Measurements from ENCODE around the gene ADGRG1.
A peak's percentile ranks its signal among the peaks of the same experiment; 100 is the strongest.

Gene ADGRG1

DNA sequence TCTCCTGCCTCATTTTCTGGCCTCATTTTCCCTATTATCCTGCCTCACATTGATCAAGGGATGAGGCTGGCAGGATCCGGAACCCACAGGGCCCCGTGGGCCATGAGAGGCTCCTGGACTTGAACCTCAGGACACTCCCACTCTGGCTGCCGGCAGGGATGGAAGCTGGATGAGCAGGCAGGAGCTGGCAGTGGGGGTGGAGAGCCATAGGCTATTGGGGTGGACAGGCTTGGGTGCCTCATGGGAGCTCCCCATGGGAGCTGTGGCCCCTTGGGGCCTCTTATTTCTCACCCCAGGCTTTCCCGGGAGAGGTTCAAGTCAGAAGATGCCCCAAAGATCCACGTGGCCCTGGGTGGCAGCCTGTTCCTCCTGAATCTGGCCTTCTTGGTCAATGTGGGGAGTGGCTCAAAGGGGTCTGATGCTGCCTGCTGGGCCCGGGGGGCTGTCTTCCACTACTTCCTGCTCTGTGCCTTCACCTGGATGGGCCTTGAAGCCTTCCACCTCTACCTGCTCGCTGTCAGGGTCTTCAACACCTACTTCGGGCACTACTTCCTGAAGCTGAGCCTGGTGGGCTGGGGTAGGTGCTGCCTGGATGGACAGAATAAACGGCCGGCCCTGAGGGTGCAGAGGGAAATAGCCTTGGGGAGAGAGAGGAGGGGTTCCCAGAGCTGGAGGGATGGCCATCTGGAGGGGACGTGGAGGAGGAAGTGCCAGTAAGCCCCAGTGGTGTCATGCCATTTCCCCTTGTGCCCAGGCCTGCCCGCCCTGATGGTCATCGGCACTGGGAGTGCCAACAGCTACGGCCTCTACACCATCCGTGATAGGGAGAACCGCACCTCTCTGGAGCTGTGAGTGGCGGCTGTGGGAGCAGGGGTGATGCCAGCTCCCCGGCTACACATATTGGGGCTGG lies 55.5 kb downstream of the ADGRG1 start:
- no peak for DNase-seq (ENCODE audit: low read depth)

DNA sequence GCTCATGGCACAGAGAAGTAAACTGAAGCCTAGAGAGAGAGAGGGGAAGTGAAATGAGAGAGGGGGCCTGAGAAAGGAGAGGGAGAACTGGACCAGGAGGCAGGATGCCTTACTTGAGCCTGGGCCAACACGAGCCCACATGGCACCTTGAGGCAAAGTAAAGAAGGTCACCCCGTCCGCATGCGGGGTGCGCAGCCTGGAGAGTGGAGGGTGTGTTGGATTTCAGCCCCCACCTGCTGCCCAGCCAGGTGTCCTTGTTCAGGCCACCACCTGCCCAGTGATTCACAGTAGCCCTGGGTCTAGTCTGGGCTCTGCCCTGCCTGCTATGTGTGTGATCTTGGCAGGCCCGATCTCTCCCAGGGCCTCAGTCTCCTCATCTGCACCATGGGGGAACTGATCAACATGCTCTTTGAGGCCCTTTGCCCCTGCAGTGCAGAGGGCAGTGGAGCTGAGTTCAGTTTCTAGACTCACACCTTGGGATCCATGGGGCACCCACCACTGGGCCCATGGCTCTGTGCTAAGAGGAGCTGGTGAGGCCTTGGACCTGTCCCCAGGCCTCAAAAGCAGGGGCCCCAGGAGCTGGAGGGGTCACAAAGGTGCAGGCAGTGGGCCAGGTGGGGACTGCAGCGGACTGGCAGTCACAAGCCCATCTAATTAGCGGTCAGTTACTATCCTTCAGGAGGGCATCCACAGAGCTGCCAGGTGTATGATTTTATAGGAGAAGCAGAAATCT lies 56.4 kb downstream of the ADGRG1 start:
- no peak for DNase-seq (ENCODE audit: low read depth)

DNA sequence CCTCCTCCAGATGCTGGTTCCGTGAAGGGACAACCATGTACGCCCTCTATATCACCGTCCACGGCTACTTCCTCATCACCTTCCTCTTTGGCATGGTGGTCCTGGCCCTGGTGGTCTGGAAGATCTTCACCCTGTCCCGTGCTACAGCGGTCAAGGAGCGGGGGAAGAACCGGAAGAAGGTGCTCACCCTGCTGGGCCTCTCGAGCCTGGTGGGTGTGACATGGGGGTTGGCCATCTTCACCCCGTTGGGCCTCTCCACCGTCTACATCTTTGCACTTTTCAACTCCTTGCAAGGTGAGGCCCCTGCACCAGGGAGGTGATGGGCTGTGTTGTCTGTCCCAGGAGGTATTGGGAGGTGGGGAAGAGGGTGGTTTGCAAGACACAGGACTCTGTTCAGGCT lies 57.2 kb downstream of the ADGRG1 start:
- no peak for DNase-seq (ENCODE audit: low read depth)

DNA sequence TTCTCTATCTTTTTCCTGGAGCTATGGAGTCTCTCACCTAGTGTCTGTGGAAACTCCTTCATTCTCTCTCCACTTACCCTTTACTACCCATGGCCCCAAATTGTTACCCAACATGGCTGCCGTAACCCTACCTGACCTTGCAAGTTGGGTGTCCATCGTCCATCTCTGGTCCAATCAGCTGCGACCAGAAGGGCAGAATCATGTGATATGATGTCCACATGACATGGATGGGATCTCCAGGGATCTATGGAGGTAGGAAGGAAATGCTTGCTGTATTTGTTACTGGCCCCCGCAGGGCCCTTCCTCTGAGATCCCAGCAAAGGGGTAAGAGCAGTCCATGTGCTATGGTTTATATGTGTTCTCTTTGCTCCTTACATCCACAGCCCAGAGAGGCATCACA lies 58.1 kb downstream of the ADGRG1 start:
- no peak for DNase-seq (ENCODE audit: low read depth)

DNA sequence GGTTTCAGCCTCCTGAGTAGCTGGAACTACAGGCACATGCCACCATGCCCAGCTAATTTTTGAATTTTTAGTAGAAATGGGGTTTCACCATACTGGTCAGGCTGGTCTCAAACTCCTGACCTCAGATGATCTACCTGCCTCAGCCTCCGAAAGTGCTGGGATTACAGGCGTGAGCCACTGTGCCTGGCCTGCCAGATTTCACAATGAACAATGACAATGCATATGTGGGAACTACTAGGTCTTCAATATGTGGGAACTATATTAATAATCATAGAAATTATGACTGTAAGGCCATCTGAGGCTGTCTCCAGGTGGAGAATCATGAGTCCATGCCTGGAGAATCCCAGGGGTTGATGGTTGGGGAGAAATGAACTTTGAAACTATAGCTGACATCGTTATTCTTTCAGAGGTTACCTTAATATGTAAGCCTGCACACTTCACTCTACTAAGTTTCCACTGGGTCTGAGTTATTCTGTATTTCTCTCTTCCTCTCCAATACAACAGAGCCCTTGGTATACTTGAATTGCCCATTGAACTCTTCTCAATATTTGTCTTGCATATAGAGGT lies 59.0 kb downstream of the ADGRG1 start:
- DNase-seq (ENCODE audit: low read depth): no peak

DNA sequence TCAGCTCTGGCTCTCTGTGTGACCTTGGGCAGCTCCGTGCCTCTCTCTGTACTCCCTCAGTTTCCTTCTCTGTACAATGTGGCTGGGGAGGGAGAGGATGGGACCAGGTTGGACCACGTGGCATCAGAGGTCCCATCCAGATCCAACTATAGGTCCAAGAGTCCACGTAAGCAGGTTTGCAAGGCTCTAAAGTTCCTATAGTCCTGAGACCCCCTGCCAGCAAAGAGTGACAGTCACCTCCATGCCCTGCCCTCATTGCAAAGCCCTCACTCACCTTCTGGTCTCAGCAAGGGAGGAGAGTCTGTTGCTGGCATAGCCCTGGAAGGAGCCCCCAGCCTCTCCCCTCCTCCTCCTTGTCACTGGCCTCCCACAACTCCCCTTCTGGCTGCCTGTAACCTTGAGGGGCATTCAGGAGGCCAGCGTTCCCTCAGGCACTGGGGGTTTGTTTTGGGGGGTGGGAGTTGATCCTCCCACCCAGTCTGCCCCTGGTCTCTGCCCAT lies 60.1 kb downstream of the ADGRG1 start:
- DNase-seq (ENCODE audit: low read depth): no peak

DNA sequence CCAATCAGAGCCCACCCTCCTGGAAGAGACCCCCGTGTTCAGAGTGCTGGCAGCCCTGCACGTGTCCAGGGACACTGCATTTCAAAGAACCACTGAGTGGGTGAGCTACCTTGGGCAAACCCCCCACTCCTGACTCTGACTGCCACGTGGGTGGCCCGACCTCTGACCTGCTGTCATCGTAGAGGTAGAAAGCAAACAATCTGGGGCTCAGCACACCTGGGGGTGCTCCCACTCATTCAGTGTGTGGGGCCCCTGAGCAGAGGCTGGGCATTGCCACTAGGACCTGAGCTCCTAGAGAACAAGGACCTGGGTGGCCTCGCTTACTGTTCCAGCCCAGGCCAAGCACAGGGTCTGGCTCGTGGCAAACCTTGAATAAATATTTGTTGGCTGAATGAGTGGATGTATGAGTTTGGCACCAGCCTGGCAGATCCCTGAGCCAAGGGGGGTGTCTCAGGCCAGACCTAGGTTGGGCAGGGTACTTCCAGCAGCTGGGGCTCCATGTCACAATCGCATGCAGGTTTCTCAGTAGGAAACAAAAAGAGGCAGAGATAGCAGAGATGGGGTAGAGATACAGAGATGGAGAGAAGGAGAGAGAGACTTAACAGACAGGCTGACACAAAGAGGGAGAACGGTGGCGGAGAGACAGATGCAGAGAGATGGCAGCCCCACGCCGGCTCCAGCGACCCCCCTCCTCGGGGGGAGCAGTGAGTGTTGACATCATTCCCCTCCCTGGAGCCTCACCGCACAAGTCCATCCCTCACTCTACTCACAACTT lies 60.7 kb downstream of the ADGRG1 start:
- no peak for DNase-seq (ENCODE audit: low read depth)

DNA sequence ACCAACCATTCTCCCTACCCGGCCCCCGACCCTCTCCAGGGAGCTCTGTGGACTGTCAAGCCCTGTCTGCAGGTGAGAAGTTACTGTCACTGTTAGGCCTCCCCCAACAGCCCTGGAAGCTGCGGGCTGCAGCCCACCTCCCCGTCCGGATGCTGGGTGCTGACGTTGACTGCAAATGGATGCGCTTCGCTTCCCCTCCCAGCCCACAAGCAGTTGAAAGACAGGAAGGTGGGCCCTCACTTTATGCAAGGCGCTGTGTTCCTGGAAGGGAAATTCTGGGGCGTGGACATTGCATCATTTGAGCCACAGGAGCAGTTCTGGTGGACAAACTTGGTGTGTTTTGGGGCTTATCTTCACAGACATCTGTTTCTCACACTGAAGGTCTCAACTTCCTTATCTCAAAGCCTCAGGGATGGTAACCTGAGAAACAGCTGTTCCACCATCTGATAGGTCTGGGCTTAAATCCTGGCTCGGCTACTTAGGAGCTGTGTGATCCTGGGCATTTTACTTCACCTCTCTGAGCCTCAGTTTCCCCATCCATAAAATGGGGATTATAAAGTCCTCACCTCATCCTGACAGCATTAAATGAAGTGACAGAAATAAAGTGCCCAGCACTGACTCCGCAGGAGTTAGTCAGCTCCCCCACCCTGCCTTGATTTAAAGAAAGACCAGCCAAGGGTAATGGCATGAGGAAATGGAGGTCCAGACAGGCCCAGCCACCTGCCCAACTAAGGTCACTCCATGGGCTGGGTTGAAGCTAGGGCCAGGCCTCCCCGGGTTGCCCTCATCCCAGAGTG lies 61.5 kb downstream of the ADGRG1 start:
- DNase-seq (ENCODE audit: low read depth): peak; percentile 8

DNA sequence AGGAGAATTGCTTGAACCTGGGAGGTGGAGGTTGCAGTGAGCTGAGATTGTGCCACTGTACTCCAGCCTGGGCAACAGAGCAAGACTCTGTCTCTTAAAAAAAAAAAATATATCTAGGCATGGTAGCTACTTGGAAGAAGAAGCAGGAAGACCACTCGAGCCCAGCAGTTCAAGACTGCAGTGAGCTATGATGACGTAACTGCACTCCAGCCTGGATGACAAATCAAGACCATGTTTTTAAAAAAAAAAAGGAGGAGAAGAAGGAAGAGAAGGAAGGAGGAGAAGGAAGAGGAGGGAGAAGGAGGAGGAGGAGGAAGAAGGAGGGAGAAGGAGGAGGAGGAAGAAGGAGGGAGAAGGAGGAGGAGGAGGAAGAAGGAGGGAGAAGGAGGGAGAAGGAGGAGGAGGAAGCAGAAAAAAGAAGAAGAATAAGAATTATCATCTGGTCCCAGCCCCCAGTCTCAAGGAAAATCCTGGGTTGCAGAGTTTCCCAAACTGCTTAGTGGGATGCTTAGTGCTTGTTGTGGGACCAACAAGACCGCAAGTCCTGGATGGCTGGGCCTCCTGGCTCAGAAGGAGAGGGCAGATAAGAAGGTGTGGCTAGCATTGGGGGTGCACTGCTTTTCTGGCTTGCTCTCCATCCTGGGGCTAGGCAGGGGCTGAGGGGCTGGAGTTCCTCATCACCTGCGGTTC lies 62.5 kb downstream of the ADGRG1 start:
- DNase-seq (ENCODE audit: low read depth): no peak

DNA sequence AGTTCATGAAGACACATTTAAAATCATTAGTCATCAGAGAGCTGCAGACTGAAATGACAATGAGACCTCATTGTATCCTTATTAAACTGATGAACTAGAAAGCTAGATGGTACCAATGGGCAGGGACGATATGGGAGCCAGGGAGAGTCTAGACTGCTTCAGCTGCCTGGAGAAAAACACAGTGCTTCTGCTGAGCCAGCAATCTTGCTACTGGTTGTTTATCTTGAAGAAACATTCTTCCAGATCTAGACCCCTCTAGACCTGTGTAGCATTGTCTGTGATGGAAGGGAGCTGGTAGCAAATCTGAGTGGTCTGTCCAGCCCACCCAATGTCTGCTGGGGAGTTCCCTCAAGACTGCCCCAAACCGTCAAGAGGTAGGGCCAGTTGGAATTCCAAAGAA lies 64.2 kb downstream of the ADGRG1 start:
- DNase-seq (ENCODE audit: low read depth): no peak

DNA sequence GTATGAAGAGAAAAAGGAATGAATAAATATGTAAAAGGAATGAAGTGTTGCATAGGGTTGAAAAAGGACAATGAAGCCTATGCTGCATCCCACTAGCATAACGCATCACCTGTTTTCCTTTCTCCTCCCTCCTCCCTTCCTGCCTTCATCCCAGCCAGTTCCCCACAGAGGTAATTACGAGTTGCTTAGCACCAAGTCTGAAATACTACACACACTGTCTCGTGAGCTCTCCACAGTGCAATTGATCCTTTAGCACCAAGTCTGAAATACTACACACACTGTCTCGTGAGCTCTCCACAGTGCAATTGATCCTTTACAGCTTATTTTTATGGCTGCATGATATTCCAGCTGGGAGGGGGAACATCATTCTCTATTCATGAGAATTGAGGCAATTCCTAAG lies 65.1 kb downstream of the ADGRG1 start:
- no peak for DNase-seq (ENCODE audit: low read depth)

DNA sequence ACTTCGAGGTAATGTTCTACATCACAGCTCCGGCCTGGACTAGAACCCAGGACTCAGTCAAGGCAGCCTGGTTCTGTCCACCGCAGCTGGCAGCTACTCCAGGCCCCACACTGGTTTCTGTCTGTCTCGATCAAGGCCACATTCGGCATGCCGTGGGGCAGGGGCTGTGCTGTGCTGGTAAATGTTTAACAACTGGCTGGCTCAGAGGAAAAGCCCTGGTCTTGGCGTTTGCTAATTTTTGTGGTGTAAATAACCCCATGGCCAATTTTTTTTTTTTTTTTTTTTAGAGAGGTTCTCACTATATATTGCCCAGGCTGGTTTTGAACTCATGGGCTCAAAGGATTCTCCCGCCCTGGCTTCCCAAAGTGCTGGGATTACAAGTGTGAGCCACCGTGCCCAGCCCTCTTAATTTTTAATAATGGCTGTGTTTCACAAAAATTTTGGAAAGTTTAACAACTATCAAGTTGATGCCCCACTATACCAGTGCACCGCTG lies 65.8 kb downstream of the ADGRG1 start:
- DNase-seq (ENCODE audit: low read depth): no peak

DNA sequence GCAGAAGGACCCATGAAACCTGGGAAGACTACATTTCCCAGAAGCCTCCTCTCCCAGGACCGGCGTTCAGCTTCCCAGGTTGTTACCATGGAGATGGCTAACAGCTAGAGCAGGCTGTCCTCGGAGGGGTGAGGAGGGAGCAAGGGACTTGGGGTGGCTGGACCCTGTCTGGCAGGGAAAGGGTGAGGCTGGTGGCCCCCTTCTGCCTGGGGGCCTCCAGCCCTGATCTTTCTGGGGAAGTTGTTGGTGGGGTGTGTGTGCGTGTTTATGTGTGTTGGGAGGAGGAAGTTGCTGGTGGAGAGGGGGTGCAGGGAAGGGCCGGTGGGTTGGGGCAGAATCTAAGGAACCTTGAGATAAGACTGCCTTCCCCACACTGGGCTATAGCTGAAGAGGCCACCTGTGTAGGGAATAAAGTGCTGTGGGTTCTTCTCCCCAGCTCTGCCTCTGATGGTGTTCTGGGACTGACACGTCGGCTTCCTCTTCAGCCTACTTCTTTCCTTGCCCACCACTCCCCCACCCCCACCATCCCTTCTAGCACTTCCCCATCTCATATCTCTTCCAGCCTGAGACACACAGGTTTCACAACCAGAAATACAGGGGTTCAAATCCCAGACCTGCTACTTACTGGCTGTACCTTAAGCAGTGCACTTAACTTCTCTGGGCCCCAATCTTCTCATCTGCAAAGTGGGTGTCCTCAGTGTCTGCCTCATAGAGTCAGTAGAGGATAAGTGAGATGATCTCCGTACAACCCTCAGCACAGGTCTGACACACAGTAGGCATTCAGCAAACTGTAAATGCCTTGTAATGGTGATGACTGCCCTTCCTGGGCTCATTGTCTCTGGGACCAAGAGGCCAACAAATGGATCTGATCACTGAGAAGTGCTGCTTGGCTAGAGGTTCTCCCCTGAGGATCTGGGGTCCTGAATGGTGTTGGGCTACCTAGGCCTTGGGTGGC lies 66.6 kb downstream of the ADGRG1 start, which contains the start of gene DRC7:
Gene DRC7, plus strand, starts transcription at position 82 of the 955 bp plus-strand sequence. CDS start 3,144 bp downstream, outside the sequence.
- DNase-seq (ENCODE audit: low read depth): no peak

DNA sequence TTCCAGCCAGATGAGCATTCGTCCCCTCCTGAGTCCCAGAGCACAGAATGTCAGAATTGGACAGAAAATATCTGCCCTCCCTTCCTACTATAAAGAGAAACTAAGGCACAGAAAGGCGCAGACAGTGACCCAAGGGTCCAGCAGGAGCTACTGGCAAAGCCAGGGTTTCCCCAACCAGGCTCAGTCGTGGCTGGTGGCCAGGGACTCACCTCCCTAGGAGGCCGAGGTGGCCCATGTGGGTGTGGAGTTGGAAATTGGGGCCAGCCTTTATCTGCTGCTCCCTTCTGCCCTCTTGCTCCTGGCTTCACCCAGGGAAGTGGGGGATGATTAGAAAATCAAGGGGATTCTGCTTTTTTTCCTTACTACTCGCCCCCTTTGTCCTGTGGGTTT lies 67.2 kb downstream of the ADGRG1 start:
- no peak for DNase-seq (ENCODE audit: low read depth)

DNA sequence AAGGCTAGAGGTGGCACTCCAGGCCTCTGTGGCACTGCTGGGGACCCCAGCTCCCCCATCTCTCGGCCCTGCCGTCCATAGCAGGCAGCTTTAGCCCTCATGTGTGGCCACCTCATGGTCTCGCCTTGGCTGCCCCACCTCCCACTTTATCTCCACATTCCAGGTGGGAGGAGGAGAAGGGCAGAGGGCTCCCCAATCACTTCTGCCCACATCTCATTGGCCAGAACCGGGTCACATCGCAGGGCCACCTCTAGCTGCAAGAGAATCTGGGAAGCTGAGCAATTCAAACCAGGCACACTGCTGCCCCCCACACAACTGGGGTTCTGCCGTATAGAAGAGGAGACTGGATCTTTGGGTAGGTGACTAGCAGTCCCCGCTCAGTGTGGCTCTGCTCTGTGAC lies 67.8 kb downstream of the ADGRG1 start:
- no peak for DNase-seq (ENCODE audit: low read depth)

DNA sequence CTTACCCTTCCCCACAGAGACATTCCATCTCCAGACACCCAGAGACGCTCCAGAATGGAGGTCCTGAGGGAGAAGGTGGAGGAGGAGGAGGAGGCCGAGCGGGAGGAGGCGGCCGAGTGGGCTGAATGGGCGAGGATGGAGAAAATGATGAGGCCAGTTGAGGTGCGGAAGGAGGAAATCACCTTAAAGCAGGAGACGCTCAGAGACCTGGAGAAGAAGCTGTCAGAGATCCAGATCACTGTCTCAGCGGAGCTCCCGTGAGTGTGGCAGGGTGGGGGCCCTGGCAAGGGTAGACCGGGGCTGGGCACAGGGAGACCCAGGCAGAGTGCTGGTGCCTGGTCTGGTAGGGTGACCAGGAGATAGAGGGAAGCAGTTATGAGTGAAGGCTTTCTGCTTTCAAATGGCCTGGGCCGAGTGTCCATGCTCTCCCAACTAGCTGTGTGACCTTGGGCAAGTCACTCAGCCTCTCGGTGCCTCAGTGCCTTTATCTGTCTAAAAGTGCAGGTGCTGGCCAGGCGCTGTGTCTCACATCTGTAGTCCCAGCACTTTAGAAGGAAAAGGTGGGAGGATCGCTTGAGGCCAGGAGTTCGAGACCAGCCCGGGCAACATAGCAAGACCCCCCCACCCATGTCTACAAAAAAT lies 69.6 kb downstream of the ADGRG1 start:
- DNase-seq (ENCODE audit: low read depth): no peak

DNA sequence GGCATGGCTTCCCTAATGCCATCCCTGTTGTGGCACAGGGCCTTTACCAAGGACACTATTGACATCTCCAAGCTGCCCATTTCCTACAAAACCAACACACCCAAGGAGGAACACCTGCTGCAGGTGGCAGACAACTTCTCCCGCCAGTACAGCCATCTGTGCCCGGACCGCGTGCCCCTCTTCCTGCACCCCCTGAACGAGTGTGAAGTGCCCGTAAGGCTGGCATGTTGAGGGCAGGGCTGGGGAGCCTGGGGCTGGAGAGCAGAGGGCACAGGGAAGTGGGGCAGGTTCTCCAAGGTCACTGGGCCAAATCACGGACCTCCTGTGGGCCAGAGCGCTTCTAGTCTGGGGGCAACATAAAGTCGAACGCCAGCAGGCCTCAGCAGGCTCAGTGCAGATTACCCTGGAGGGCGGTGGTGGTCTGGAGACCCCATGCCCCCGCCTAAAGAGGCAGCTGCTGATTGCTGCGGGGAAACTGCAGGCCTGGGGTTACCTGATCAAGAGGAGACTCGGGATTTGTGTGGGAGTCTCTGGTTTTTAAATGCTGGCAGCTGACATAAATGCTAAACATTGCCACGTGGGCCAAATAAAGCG lies 70.5 kb downstream of the ADGRG1 start:
- no peak for DNase-seq (ENCODE audit: low read depth)

DNA sequence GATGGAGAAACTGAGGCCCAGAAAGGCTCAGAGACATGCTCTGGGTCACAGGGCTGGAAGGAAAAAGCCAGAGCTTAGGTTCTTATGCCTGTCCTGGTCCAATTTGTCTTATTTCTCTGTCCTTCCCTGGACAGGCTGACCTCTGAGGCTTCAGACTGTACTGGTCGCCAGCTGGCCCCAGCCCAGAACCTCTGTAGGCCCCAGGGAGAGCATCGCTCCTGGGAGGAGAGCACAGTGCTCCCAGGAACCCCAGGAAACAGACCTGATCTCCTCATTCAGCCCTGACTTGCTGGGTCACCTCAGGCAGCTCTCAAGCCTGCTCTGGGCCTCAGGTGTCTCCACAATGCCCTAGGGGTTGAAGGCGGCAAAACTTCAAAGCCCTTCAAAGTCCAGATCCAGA lies 71.1 kb downstream of the ADGRG1 start:
- DNase-seq (ENCODE audit: low read depth): no peak
